Measurements from ENCODE around the gene TAC3.
"Not testable (repeated sequence)": the region's sequence is repeated elsewhere in the genome, so short reads cannot be mapped to it uniquely, and the experiment has no call there.

TAC3 gene

GRCh38 chr12:56985714-56986113, 30.6 kb downstream of the TAC3 start:
- not testable (repeated sequence) for DNase-seq (ENCODE audit: low read depth in 2 of 2)

GRCh38 chr12:56983386-56983785, 32.9 kb downstream of the TAC3 start:
- no peak for DNase-seq (ENCODE audit: low read depth in 2 of 2)

- DNase-seq (ENCODE audit: low read depth in 2 of 2): not testable (repeated sequence)
These were observed 33.6 kb downstream of the TAC3 start for GRCh38 chr12:56982578-56983236.

- no peak for DNase-seq (ENCODE audit: low read depth in 2 of 2)
These were observed 35.3 kb downstream of the TAC3 start for GRCh38 chr12:56980941-56981530.

DNA sequence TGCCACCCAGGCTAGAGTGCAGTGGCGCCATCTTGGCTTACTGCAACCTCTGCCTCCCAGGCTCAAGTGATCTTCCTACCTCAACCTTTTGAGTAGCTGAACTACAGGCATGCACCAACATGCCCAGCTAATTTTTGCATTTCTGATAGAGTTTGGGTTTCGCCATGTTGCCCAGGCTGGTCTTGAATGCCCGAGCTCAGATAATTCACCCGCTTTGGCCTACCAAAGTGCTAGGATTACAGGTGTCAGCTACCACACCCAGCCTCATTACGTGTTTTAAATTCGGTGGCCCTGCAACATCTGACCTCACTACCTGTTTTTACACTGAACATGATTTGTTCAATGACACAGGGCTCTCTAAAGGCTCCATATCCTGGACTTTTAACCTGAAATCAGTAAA, 36.1 kb downstream of the TAC3 start:
- no peak for DNase-seq (ENCODE audit: low read depth in 2 of 2)

- DNase-seq (ENCODE audit: low read depth in 2 of 2): no peak
These were observed 36.7 kb downstream of the TAC3 start for GRCh38 chr12:56979628-56980027.

DNA sequence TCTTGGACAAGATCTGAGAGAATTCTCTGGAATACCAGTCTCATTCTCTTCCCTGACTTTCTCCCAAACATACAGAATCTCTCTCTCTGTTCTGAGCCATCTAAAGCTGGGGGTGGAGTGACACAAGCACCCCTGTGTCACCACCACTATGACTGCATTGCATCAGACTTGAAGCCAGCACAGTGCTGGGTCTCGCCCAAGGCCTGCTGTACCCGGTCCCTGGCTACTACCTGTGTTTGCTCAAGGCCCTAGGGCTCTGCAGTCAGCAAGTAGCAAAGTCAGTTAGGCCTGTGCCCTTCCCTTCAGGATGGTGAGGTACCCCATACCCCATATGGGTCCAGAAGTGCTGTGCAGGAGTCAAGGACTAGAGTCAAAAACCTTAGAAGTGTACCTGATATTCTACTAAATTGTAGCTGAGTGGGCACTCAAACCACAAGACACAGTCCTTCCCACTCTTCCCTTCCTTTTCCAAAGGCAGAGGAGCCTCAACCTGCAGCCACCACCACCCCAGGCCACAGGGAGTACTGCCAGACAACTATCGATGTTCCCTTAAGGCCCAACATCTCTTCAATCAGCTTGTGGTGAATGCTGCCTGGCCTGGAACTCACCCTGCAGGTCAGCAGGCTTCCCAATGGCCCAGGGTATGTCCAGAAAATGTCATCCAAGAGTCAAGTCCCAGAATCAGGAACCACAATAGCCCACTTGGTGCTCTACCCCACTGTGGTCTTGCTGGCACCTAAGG, 37.8 kb downstream of the TAC3 start:
- DNase-seq (ENCODE audit: low read depth in 2 of 2): no peak

DNA sequence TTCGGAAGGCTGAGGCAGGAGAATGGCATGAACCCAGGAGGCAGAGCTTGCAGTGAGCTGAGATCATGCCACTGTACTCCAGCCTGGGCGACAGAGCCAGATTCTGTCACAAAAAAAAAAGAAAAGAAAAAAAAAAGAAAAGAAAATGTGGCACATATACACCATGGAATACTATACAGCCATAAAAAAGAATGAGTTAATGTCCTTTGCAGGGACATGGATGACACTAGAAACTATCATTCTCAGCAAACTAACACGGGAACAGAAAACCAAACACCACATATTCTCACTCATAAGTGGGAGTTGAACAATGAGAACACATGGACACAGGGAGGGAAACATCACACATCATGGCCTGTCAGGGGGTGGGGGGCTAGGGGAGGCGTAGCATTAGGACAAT, 39.0 kb downstream of the TAC3 start:
- DNase-seq (ENCODE audit: low read depth in 2 of 2): not testable (repeated sequence)

DNA sequence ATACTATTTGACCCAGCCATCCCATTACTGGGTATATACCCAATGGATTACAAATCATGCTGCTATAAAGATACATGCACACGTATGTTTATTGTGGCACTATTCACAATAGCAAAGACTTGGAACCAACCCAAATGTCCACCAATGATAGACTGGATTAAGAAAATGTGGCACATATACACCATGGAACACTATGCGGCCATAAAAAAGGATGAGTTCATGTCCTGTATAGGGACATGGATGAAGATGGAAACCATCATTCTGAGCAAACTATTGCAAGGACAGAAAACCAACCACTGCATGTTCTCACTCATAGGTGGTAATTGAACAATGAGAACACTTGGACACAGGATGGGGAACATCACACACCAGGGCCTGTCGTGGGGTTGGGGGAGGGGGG, 42.1 kb downstream of the TAC3 start:
- DNase-seq (ENCODE audit: low read depth in 2 of 2): not testable (repeated sequence)

DNA sequence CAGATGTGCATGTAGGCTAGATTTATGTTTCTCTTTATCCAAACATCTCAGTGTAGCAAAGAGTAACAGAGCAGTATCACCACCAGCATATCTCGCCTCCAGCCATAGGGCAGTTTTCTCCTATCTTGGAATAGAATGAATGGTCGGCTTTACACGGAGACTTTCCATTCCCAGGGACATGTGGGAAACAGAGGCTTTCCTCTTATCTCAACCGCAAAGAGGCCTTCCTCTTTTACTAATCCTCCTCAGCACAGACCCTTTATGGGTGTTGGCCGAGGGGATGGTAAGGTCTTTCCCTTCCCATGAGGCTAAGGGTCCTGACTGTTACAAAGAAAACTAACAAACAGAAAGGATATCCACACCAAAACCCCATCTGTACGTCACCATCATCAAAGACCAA, 47.4 kb downstream of the TAC3 start:
- not testable (repeated sequence) for DNase-seq (ENCODE audit: low read depth in 2 of 2)

DNA sequence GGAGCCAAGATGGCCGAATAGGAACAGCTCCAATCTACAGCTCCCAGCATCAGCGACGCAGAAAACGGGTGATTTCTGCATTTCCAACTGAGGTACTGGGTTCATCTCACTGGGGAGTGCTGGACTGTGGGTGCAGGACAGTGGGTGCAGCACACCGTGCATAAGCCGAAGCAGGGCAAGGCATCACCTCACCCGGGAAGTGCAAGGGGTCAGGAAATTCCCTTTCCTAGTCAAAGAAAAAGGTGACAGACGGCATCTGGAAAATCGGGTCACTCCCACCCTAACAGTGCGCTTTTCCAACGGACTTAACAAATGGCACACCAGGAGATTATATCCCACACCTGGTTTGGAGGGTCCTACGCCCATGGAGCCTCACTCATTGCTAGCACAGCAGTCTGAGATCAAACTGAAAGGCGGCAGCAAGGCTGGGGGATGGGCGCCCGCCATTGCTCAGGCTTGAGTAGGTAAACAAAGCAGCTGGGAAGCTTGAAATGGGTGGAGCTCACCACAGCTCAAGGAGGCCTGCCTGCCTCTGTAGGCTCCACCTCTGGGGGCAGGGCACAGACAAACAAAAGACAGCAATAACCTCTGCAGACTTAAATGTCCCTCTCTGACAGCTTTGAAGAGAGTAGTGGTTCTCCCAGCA, 50.2 kb downstream of the TAC3 start:
- not testable (repeated sequence) for DNase-seq (ENCODE audit: low read depth in 2 of 2)

GRCh38 chr12:56965124-56965523, 51.2 kb downstream of the TAC3 start:
- not testable (repeated sequence) for DNase-seq (ENCODE audit: low read depth in 2 of 2)

DNA sequence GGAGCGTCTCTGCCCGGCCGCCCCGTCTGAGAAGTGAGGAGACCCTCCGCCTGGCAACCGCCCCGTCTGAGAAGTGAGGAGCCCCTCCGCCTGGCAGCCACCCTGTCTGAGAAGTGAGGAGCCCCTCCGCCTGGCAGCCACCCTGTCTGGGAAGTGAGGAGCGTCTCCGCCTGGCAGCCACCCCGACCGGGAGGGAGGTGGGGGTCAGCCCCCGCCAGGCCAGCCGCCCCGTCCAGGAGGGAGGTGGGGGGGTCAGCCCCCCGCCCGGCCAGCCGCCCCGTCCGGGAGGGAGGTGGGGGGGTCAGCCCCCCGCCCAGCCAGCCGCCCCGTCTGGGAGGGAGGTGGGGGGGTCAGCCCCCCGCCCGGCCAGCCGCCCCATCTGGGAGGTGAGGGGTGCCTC, 52.8 kb downstream of the TAC3 start:
- DNase-seq (ENCODE audit: low read depth in 2 of 2): not testable (repeated sequence)

GRCh38 chr12:56962247-56962646, 54.1 kb downstream of the TAC3 start:
- DNase-seq (ENCODE audit: low read depth in 2 of 2): not testable (repeated sequence)

All from stimulated activated CD4-positive, alpha-beta T cell treated with anti-CD3 and anti-CD28 coated beads, Interleukin-4, amount 100 ng/mL, for 48 hours (primary cell).